NT2/D1 (cell line): ENCODE data around the gene ERG.

Experiments used
- SUZ12 ChIP-seq: IDR thresholded peaks from 2 replicates; pipeline ENCODE4 v1.6.1; 2011; ENCODE audit not compliant: insufficient read length, insufficient read depth; ENCODE audit errors: extremely low read depth
- YY1 ChIP-seq: IDR thresholded peaks from 2 replicates; pipeline ENCODE4 v1.6.1; 2011; ENCODE audit not compliant: insufficient read length, insufficient read depth
- ZNF274 ChIP-seq: IDR thresholded peaks from 2 replicates; pipeline ENCODE4 v1.6.1; 2011; ENCODE audit warnings: mild to moderate bottlenecking, low read depth, low read length

DNA sequence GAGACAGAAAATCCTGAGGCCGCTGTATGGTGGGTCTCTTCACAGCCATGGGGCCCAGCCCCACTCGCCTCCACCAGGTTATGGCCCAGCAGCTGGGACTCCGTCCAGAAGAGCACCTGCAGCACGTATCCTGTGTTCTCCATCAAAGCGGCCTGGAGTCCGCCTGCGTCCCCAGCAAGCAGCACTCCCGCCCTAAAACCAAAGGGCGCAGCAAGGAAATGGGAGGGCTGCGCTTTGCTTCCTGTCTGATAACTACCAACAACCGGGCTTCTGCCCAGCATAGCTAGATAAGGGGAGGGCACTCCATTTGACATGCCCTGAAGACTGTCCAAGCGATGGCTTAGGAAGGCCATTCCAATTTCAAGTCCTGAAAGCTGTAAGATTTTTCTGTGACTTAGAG lies 121.6 kb downstream of the ERG start:
- no peak for TF ChIP-seq YY1
- no peak for TF ChIP-seq ZNF274
- no peak for TF ChIP-seq SUZ12
